Brain microvascular endothelial cell (primary cell): ENCODE measurements around the gene SPRY1.
A peak's percentile ranks its signal among the peaks of the same experiment; 100 is the strongest.

ENCODE experiments used
- DNase-seq: peaks from one replicate; pipeline ENCODE4 v3.0.0-alpha.2; 2020
- H3K27ac ChIP-seq: fragments of 250-450 bp; sonication (Bioruptor Pico); 2 replicates; pipeline ENCODE4 v1.5.1; 2020; ENCODE audit warnings: mild to moderate bottlenecking, moderate library complexity
- H3K27me3 ChIP-seq: fragments of 250-450 bp; sonication (Bioruptor Pico); replicated peaks from 2 replicates; pipeline ENCODE4 v1.5.1; 2020; ENCODE audit warnings: mild to moderate bottlenecking
- H3K36me3 ChIP-seq: fragments of 250-450 bp; sonication (Bioruptor Pico); replicated peaks from 2 replicates; pipeline ENCODE4 v1.5.1; 2020; ENCODE audit warnings: mild to moderate bottlenecking
- H3K4me3 ChIP-seq: 2 replicates; pipeline ENCODE4 v1.5.1; 2011; ENCODE audit warnings: low read depth, mild to moderate bottlenecking, control low read depth, low read length, moderate library complexity
- in situ Hi-C: cut with HindIII; loops from 2 replicates; pipeline ENCODE4 v1.10.0; 2017; ENCODE audit warnings: low sequenced_read_pairs, low pct_ligation_motif_present
- TF ChIP-seq, protein P1 (sequence below): IDR thresholded peaks from 2 replicates; pipeline ENCODE4 v1.5.1; 2011; ENCODE audit warnings: low read depth, mild to moderate bottlenecking, moderate library complexity, low read length, control low read depth, inconsistent platforms; ENCODE audit errors: missing control alignments

The SPRY1 gene

DNA sequence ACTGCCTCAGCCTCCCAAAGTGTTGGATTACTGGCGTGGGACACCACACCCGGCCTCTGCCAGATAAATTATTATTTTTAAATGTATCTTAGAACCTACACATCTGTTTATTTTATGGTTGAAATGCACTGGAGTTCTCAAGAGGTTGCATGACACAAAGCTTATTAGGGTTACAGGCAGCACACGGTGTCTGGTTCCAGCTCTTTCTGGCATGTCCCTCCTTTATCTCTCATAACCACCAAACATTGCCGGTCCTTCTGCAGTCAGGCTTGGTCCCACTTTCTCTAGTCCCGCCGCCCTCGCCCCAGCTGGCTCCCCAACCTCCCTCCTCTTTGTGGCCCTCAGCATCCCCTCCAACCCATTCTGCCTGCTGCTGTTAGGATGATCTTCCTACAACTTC lies 39.7 kb upstream of the SPRY1 start:
- in situ Hi-C loops: no loop called here
- Histone ChIP-seq H3K27me3 (no peaks in the 10 kb centered on the region), H3K4me3 (no peak overlapping the region), H3K36me3 (no peaks in the 10 kb centered on the region), H3K27ac (no peak overlapping the region)
- DNase-seq: no peak
- TF ChIP-seq, protein P1, sequence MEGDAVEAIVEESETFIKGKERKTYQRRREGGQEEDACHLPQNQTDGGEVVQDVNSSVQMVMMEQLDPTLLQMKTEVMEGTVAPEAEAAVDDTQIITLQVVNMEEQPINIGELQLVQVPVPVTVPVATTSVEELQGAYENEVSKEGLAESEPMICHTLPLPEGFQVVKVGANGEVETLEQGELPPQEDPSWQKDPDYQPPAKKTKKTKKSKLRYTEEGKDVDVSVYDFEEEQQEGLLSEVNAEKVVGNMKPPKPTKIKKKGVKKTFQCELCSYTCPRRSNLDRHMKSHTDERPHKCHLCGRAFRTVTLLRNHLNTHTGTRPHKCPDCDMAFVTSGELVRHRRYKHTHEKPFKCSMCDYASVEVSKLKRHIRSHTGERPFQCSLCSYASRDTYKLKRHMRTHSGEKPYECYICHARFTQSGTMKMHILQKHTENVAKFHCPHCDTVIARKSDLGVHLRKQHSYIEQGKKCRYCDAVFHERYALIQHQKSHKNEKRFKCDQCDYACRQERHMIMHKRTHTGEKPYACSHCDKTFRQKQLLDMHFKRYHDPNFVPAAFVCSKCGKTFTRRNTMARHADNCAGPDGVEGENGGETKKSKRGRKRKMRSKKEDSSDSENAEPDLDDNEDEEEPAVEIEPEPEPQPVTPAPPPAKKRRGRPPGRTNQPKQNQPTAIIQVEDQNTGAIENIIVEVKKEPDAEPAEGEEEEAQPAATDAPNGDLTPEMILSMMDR: no peak

DNA sequence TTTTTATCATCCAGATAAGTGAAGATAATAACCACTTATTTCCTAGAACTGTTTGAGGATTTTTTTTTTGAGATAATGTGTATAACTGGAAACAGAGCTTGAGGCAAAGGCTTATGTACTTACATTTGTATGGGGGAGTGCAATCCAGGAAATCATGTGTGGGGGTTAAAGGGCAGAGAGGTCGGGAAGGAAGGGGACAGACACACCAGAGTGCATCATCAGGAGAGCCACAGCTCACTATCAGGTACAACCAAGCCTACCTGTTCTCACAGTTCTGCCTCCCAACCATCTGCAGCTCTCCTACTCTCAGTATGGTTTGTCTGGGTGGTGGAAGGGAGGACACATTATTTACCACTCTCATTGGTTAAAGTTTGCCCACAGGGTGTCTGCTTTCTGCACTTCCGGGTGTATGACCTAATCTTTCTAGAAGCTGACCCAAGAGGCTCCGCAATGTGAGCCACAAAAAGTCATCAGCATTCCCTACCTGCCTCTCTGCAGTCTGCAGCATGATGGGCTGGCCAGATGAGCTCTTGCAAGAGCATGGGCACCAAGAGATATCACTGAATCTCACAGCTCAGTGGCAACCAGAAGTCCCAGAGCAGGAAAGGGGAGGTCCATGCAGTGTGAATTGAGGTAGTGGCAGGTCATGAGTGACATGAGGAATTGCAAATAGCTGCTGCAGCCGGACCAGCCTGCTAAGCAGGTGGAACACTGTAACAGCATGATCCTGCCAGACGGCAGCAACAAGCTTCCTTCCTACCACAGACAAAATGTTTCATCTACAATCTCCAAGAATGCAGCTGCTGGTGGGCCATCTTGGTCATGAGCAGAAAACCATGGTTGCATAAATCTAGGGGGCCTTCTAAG lies 36.9 kb upstream of the SPRY1 start:
- in situ Hi-C loops: no loop called here
- TF ChIP-seq, protein P1: no peak
- Histone ChIP-seq H3K27ac (no peak overlapping the region), H3K27me3 (no peaks in the 10 kb centered on the region), H3K36me3 (no peaks in the 10 kb centered on the region), H3K4me3 (no peak overlapping the region)
- no peak for DNase-seq

DNA sequence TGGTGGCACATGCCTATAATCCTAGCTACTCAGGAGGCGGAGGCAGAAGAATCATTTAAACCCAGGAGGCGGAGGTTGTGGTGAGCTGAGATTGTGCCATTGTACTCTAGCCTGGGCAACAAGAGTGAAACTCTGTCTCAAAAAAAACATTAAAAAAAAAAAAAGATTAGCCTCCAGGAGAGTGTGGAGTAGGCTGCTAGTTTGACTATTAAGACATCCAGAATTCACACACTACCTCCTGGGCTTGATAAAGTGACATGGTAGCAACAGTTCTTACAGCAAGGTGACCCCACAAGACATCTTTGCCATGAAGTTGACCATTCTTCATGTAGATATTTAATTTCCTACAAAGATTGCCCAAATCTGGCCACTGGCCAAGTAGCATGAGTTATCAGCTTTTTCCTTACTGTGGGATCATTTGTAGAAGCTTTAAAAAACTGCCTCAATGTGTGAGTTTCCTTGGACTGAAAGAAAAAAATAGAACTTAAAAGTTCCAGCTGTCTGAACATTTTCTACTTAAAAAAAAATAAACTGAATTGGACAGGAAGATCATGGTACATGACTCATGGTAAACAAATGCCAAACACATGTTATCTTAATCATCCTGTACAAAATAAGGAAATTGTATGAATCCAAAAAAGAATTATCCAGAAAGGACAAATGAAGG lies 35.3 kb upstream of the SPRY1 start:
- peak; percentile 52 for DNase-seq
- H3K36me3 ChIP-seq: no peaks in the 10 kb centered on the region
- no peak overlapping the region for H3K4me3 ChIP-seq
- TF ChIP-seq, protein P1: no peak
- in situ Hi-C loops: no loop called here
- H3K27me3 ChIP-seq: no peaks in the 10 kb centered on the region
- H3K27ac ChIP-seq: peak overlapping the region; percentile 4

DNA sequence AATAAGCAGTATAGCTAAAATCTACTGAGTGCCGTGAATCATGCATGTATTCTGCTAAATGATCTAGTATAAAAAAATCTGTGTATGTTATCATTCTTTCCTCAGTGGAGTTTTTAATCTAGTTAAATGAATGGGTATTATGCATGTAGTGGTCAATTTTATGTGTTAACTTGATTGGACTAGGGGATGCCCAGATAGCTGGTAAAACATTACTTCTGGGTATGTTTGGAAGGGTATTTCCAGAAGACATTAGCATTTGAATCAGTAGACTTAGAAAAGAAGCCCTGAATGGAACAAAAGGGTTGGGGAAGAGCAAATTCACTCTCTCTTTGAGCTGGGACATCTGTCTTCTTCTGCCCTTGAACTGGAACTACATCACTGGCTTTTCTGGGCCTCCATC lies 34.5 kb upstream of the SPRY1 start:
- DNase-seq: no peak
- TF ChIP-seq, protein P1: no peak
- Histone ChIP-seq H3K27ac (no peak overlapping the region), H3K27me3 (no peaks in the 10 kb centered on the region), H3K4me3 (no peak overlapping the region), H3K36me3 (no peaks in the 10 kb centered on the region)
- in situ Hi-C loops: no loop called here

DNA sequence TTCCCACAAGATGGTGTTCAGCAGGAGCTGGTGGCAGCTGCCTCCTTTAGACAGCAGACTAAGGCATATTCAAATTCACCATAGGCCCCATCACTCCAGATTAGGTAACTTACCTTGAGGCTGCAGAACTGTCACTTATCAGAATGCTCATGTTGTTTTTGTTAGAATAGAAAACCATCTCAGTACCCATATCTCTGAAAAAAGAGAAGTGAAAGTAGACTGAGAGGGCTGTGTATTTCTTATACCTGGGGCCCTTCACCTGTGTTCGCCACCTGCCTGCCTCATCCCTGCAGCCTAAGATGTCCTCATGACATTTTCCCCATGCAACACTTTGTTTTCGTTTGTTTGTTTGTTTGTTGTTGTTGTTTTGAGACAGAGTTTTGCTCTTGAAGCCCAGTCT lies 32.9 kb upstream of the SPRY1 start:
- in situ Hi-C loops: no loop called here
- no peak overlapping the region for H3K27ac ChIP-seq
- H3K36me3 ChIP-seq: no peaks in the 10 kb centered on the region
- TF ChIP-seq, protein P1: no peak
- no peak overlapping the region for H3K4me3 ChIP-seq
- no peaks in the 10 kb centered on the region for H3K27me3 ChIP-seq
- DNase-seq: no peak
